Gastrocnemius medialis (tissue), 4 donors: ENCODE measurements around the gene PEX26.

Experiments used
- POLR2A ChIP-seq, 2 donors: fragments of 450-650 bp; IDR thresholded peaks; one replicate each; pipeline ENCODE4 v1.6.1; 2017; ENCODE audit warnings: antibody characterized with exemption in 2 of 2, mild to moderate bottlenecking in 2 of 2, moderate library complexity in 2 of 2
- TF ChIP-seq, protein P1 (sequence below), 5 experiments: fragments of 450-650 bp in 3 of 5; fragments of 200-600 bp in 2 of 5; sonication (generic) in 2 of 5; IDR thresholded peaks in 4 of 5; conservative IDR thresholded peaks in 1 of 5; 1 replicate in 4 of 5; 2 replicates in 1 of 5; pipeline ENCODE4 v1.5.1; 2016 to 2019; ENCODE audit warnings: antibody characterized with exemption in 5 of 5, mild to moderate bottlenecking in 3 of 5, moderate library complexity in 3 of 5

- TF ChIP-seq POLR2A (IDR thresholded peaks at IDR 0.05), result no peak
- TF ChIP-seq, protein P1, sequence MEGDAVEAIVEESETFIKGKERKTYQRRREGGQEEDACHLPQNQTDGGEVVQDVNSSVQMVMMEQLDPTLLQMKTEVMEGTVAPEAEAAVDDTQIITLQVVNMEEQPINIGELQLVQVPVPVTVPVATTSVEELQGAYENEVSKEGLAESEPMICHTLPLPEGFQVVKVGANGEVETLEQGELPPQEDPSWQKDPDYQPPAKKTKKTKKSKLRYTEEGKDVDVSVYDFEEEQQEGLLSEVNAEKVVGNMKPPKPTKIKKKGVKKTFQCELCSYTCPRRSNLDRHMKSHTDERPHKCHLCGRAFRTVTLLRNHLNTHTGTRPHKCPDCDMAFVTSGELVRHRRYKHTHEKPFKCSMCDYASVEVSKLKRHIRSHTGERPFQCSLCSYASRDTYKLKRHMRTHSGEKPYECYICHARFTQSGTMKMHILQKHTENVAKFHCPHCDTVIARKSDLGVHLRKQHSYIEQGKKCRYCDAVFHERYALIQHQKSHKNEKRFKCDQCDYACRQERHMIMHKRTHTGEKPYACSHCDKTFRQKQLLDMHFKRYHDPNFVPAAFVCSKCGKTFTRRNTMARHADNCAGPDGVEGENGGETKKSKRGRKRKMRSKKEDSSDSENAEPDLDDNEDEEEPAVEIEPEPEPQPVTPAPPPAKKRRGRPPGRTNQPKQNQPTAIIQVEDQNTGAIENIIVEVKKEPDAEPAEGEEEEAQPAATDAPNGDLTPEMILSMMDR (IDR thresholded peaks at IDR 0.05 in 4 of 5, conservative IDR thresholded peaks at IDR 0.05 in 1 of 5), result no peak
Measured at GRCh38 chr22:18147791-18148190, 70.0 kb downstream of the PEX26 start.
